Left ventricle myocardium inferior (tissue), 1 donor: ENCODE measurements around the gene STK10. TPM values are rescaled to one million over a fixed set of nuclear protein-coding genes. Genes with fewer than 3 reads are reported as not detected.
A peak's percentile ranks its signal among the peaks of the same experiment; 100 is the strongest.

Experiments used
- DNase-seq: peaks from one replicate; pipeline ENCODE4 v3.0.0-alpha.2; 2020
- H3K27ac ChIP-seq: fragments of 200-600 bp; replicated peaks from 2 replicates; pipeline ENCODE4 v1.8.0; 2021
- H3K27me3 ChIP-seq: fragments of 200-600 bp; 2 replicates; pipeline ENCODE4 v1.8.0; 2021; ENCODE audit warnings: low read depth
- H3K36me3 ChIP-seq: fragments of 200-600 bp; 2 replicates; pipeline ENCODE4 v1.8.0; 2021
- H3K4me1 ChIP-seq: fragments of 200-600 bp; 2 replicates; pipeline ENCODE4 v1.8.0; 2021
- H3K4me3 ChIP-seq: fragments of 200-600 bp; 2 replicates; pipeline ENCODE4 v1.8.0; 2021; ENCODE audit warnings: mild to moderate bottlenecking, moderate library complexity
- H3K9me3 ChIP-seq: fragments of 200-600 bp; replicated peaks from 2 replicates; pipeline ENCODE4 v1.8.0; 2021
- intact Hi-C: fragments of 100-400 bp; cut with micrococcal nuclease; formaldehyde crosslinking; loops from one replicate; pipeline ENCODE4 v1.11.0; 2022
- total RNA-seq: library from RNA; stranded (reverse); fragmentation: NEBNext Ultra II Directional; extraction: Animal tissue kit (Norgen Biotek cat#: 25700); gene quantifications from one replicate; pipeline ENCODE4 v1.2.1, GENCODE V29; 2021
- TF ChIP-seq, protein P1 (sequence below): fragments of 200-600 bp; IDR thresholded peaks from 2 replicates; pipeline ENCODE4 v1.8.0; 2021; ENCODE audit warnings: antibody characterized with exemption, mild to moderate bottlenecking, borderline replicate concordance
- donor health status: DM: no; HTN: yes; CAD: no; lungs with severe emphysema.

STK10 gene
- total RNA-seq, 1 donor from 2014 or later, result 5.3 TPM

DNA sequence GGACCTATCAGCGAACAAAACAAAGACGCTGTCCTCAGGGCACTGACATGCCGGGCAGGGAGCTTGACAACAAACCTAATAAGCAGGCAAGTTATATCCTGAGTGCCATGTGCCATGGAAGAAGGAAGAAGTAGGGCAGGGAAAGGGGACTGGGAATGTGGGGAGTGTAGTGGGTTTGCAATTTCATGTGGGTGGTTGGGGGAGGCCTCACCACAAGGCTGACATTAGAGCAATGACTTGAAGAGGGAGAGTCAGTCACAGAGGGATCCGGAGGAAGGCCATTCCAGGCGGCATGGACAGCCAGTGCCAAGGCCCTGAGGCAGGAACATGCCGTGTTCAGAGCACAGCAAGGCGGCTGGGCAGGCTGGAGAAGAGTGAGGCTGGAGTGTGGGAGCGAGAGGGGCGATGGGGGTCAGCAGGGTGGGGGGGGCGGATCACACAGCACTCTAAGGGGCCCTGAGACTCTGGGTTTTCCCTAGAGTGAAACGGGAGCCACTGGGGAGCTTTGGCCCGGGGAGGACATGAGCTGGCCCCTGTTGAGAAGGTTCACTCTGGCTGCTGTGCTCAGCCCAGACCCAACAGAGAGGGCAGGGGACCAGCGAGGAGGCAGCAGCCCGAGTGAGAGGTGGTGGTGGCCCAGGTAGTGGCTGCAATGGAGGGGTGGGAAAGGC lies 86.3 kb downstream of the STK10 start:
- peak; percentile 12 for DNase-seq
- Histone ChIP-seq H3K27me3 (no peaks in the 10 kb centered on the region), H3K36me3 (peaks cover 21% of the 10 kb centered on the region), H3K27ac (peak overlapping the region; percentile 81), H3K4me3 (no peak overlapping the region), H3K9me3 (no peaks in the 10 kb centered on the region), H3K4me1 (peaks cover 32% of the 10 kb centered on the region)
- TF ChIP-seq, protein P1, sequence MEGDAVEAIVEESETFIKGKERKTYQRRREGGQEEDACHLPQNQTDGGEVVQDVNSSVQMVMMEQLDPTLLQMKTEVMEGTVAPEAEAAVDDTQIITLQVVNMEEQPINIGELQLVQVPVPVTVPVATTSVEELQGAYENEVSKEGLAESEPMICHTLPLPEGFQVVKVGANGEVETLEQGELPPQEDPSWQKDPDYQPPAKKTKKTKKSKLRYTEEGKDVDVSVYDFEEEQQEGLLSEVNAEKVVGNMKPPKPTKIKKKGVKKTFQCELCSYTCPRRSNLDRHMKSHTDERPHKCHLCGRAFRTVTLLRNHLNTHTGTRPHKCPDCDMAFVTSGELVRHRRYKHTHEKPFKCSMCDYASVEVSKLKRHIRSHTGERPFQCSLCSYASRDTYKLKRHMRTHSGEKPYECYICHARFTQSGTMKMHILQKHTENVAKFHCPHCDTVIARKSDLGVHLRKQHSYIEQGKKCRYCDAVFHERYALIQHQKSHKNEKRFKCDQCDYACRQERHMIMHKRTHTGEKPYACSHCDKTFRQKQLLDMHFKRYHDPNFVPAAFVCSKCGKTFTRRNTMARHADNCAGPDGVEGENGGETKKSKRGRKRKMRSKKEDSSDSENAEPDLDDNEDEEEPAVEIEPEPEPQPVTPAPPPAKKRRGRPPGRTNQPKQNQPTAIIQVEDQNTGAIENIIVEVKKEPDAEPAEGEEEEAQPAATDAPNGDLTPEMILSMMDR, result no peak
- intact Hi-C loops, result loop anchor here (10.0 kb wide), 1 partner anchor 183 kb away; the partner anchor contains the start of gene UBTD2

DNA sequence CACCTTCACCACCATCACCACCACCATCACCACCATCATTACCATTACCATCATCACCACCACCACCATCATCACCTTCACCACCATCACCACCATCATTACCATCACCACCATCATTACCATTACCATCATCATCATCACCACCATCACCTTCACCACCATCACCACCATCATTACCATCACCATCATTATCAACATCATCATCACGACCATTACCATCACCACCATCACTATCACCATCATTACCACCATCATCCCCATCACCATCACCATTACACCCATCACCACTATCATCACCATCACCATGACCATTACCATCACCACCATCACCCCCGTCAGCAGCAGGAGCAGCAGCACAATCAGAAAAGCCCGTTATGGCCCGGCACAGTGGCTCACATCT lies 89.1 kb downstream of the STK10 start:
- no peaks in the 10 kb centered on the region for H3K27me3 ChIP-seq

DNA sequence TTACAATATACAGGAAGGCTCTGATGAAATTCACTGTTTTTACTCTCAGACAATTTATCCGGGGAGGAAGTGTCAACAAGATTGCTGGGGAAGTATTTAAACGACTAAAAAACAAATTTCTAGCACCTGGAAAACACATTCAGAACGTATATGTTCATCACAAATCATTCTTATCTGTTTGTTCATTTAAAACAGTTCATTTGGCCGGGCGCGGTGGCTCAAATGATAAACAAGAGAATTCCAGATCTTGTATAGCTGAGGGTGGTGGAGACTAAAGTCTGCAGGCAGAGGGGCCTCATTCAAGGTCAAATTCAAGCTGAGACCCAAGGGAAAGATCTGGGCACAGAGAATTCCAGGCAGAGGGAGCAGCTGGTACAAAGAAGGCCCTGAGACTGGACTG lies 90.0 kb downstream of the STK10 start:
- no peak overlapping the region for H3K27ac ChIP-seq
- no peak overlapping the region for H3K4me3 ChIP-seq
- intact Hi-C loops, result no loop called here
- H3K9me3 ChIP-seq, result no peaks in the 10 kb centered on the region
- TF ChIP-seq, protein P1, result no peak
- no peaks in the 10 kb centered on the region for H3K27me3 ChIP-seq
- peaks cover 16% of the 10 kb centered on the region for H3K36me3 ChIP-seq
- DNase-seq, result no peak
- peaks cover 34% of the 10 kb centered on the region for H3K4me1 ChIP-seq

More for the DNA sequence above, 89.1 kb downstream of the STK10 start:
- DNase-seq, result peak; percentile 1
- Histone ChIP-seq H3K4me1 (peaks cover 35% of the 10 kb centered on the region), H3K27ac (no peak overlapping the region), H3K9me3 (no peaks in the 10 kb centered on the region), H3K4me3 (no peak overlapping the region), H3K36me3 (peaks cover 11% of the 10 kb centered on the region)
- intact Hi-C loops, result no loop called here
- TF ChIP-seq, protein P1, result no peak

DNA sequence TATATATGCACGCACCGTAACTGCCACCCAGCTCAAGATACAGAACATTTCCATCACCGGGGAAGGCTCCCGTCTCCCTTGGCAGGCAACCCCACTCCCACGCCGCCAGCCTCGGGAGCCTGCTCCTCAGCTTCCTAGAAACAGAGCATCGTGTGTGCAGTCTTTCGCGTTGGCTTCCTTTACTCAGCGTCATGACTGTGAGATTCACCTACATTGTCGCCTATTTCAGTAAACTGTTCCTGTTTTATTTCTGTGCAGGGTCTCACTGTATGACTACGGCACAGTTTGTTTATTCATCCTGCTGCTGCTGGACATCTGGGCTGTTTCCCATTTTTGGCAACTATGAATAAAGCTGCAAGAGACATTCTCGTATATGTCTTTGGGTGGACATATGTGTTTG lies 90.7 kb downstream of the STK10 start:
- peak; percentile 16 for DNase-seq
- Histone ChIP-seq H3K4me3 (no peak overlapping the region), H3K27me3 (no peaks in the 10 kb centered on the region), H3K9me3 (no peaks in the 10 kb centered on the region), H3K4me1 (peaks cover 27% of the 10 kb centered on the region), H3K27ac (no peak overlapping the region), H3K36me3 (peaks cover 21% of the 10 kb centered on the region)
- intact Hi-C loops, result no loop called here
- TF ChIP-seq, protein P1, result no peak

DNA sequence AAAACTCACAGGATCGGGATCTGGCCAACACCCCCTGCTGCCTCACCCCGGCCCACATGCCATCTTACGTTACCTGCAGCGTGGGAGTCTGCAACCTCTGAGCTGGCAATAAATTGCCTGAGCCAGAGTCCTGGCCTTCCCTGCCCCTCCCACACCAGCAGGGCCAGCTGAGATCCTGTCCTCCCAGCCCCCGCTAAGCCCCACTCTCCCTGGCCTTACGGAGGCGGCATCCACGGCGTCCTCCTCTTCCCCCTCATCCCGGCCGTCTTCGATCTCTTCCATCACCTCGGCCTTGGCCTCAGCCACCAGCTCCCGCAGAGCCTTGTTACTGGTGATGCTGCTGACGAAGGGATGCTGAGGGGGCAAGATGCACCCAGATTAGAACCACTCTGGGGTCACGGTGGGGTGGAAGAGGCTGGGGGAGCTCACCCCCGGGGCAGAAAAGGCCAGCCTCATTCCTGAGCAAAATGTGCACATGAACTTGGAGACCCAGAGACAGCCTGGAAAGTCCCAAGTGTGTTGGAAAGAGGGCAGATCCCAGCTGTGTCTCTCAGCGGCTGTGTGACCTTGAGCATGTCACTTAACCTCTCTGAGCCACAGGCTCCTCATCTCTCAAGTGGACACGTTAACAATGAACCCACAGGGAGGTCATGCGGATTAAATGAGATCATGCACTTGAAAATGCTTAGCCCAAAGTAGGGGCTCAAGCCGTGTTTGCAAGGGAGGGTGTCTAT lies 91.7 kb downstream of the STK10 start:
- H3K4me3 ChIP-seq, result no peak overlapping the region
- no peaks in the 10 kb centered on the region for H3K27me3 ChIP-seq
- DNase-seq, result peak; percentile 4
- no peak overlapping the region for H3K27ac ChIP-seq
- peaks cover 22% of the 10 kb centered on the region for H3K4me1 ChIP-seq
- intact Hi-C loops, result no loop called here
- TF ChIP-seq, protein P1, result no peak
- H3K36me3 ChIP-seq, result peaks cover 25% of the 10 kb centered on the region
- no peaks in the 10 kb centered on the region for H3K9me3 ChIP-seq
